LNCaP clone FGC (cell line): ENCODE data around the gene TASP1.

Source experiments
- DNase-seq: peaks from one replicate; pipeline ENCODE4 v3.0.0-alpha.2; 2011; ENCODE audit warnings: low read depth
- H3K4me3 ChIP-seq: 2 replicates; pipeline ENCODE4 v1.5.1; 2011; ENCODE audit warnings: mild to moderate bottlenecking, low read depth, low read length, control low read depth
- TF ChIP-seq, protein P1 (sequence below): IDR thresholded peaks from 2 replicates; pipeline ENCODE4 v1.5.1; 2012; ENCODE audit warnings: mild to moderate bottlenecking; ENCODE audit not compliant: control insufficient read depth, insufficient read depth; ENCODE audit errors: extremely low read depth

TASP1 gene

GRCh38 chr20:13524339-13524738 lies 114.4 kb downstream of the TASP1 start:
- TF ChIP-seq, protein P1, sequence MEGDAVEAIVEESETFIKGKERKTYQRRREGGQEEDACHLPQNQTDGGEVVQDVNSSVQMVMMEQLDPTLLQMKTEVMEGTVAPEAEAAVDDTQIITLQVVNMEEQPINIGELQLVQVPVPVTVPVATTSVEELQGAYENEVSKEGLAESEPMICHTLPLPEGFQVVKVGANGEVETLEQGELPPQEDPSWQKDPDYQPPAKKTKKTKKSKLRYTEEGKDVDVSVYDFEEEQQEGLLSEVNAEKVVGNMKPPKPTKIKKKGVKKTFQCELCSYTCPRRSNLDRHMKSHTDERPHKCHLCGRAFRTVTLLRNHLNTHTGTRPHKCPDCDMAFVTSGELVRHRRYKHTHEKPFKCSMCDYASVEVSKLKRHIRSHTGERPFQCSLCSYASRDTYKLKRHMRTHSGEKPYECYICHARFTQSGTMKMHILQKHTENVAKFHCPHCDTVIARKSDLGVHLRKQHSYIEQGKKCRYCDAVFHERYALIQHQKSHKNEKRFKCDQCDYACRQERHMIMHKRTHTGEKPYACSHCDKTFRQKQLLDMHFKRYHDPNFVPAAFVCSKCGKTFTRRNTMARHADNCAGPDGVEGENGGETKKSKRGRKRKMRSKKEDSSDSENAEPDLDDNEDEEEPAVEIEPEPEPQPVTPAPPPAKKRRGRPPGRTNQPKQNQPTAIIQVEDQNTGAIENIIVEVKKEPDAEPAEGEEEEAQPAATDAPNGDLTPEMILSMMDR, result no peak
- no peak overlapping the region for H3K4me3 ChIP-seq
- DNase-seq, result no peak

DNA sequence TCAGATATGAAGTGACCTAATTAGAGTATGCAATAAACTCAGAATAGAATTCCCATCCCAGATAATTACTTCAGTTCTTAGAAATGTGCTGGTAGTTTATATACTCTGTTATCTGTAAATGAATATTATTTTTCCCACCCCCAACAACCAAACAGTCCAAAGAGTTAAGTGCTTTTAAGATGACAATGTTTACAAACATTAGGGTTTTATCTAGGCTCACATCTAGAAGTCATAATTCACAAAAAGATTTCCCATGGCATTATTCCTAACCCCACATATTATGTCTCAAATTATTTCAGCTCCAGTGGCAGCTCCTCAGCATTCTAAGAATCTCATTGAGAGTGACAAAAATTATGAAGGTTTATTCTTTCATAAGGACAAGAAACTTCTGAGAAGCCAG lies 120.9 kb downstream of the TASP1 start:
- TF ChIP-seq, protein P1, result no peak
- no peak for DNase-seq
- H3K4me3 ChIP-seq, result no peak overlapping the region

- H3K4me3 ChIP-seq, result no peak overlapping the region
- TF ChIP-seq, protein P1, result no peak
- no peak for DNase-seq
Observed at GRCh38 chr20:13515796-13516558, 122.8 kb downstream of the TASP1 start.

DNA sequence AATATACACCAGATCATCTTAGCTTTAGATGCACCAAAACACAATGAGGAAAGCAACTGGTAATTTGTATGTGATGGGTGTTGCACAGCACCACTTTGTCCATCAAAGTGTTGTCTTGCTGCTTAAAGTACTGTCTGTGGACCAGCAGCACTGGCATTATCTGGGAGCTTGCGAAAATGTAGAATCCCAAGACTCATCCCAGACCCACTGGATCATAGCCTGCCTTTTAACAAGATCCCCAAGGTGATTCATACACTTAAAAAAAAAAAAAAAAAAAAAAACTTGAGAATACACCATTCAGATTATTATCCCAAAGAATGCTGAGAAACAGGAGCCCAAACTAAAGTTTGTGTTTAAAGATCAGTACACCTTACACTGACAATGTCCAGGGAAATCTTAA lies 123.4 kb downstream of the TASP1 start:
- H3K4me3 ChIP-seq, result no peak overlapping the region
- DNase-seq, result no peak
- TF ChIP-seq, protein P1, result no peak

GRCh38 chr20:13510837-13511488 lies 127.8 kb downstream of the TASP1 start:
- TF ChIP-seq, protein P1, result no peak
- no peak for DNase-seq
- H3K4me3 ChIP-seq, result no peak overlapping the region

DNA sequence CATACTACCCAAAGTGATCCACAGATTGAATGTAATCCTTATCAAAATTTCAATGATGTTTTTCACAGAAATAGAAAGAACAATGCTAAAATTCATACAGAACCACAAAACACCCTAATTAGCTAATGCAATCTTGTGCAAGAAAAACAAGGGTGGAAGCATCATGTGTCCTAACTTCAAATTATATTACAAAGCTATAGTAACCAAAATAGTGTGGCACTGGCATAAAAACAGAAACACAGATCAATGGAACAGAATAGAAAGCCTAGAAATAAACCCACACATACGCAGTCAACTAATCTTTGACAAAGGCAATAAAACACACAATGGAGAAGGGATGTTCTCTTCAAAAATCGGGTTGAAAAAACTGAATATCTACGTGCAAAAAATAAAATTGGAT lies 131.1 kb downstream of the TASP1 start:
- no peak overlapping the region for H3K4me3 ChIP-seq
- TF ChIP-seq, protein P1, result no peak
- no peak for DNase-seq
